Suprapubic skin (tissue), 4 donors: ENCODE data around the gene LRG1. TPM values are rescaled to one million over a fixed set of nuclear protein-coding genes. Genes with fewer than 3 reads are reported as not detected.
A peak's percentile ranks its signal among the peaks of the same experiment; 100 is the strongest.

Experiments
- DNase-seq, 2 donors: peaks; one replicate each; pipeline ENCODE4 v3.0.0-alpha.2; 2019; ENCODE audit warnings: low spot score in 2 of 2
- H3K27ac ChIP-seq: fragments of 200-600 bp; sonication (generic); one replicate; pipeline ENCODE4 v1.5.1; 2019
- H3K27me3 ChIP-seq: fragments of 200-600 bp; sonication (generic); one replicate; pipeline ENCODE4 v1.5.1; 2019
- H3K36me3 ChIP-seq: fragments of 200-600 bp; sonication (generic); one replicate; pipeline ENCODE4 v1.5.1; 2019
- H3K4me1 ChIP-seq: fragments of 200-600 bp; sonication (generic); one replicate; pipeline ENCODE4 v1.5.1; 2019
- H3K4me3 ChIP-seq: fragments of 200-600 bp; sonication (generic); one replicate; pipeline ENCODE4 v1.5.1; 2019; ENCODE audit warnings: mild to moderate bottlenecking
- H3K9me3 ChIP-seq: fragments of 200-600 bp; sonication (generic); one replicate; pipeline ENCODE4 v1.5.1; 2019
- CTCF ChIP-seq, 2 donors: fragments of 200-600 bp in 1 of 2; fragments of 450-650 bp in 1 of 2; sonication (generic) in 1 of 2; IDR thresholded peaks; one replicate each; pipeline ENCODE4 v1.5.1; 2016 to 2019; ENCODE audit warnings: antibody characterized with exemption in 2 of 2, mild to moderate bottlenecking in 1 of 2, moderate library complexity in 1 of 2
- EP300 ChIP-seq: sonication (generic); formaldehyde crosslinking; IDR thresholded peaks from one replicate; pipeline ENCODE4 v1.6.1; 2017; ENCODE audit warnings: antibody characterized with exemption
- POLR2A ChIP-seq, 2 donors: fragments of 450-650 bp; IDR thresholded peaks; one replicate each; pipeline ENCODE4 v1.6.1; 2017; ENCODE audit warnings: antibody characterized with exemption in 2 of 2, mild to moderate bottlenecking in 2 of 2, moderate library complexity in 2 of 2
- POLR2AphosphoS5 ChIP-seq, 3 donors: sonication (generic); formaldehyde crosslinking; IDR thresholded peaks; one replicate each; pipeline ENCODE4 v1.6.1; 2017; ENCODE audit warnings: antibody characterized with exemption in 3 of 3
- WGBS: methylation state at CpG from one replicate; pipeline ENCODE4 v1.1.5; 2018; 5-methylcytosine and 5-hydroxymethylcytosine counted together
- total RNA-seq, 4 donors: library from RNA; depleted of rRNA; stranded (reverse); fragments of >200 nt; gene quantifications; one replicate each; pipeline ENCODE4 v1.1.0, GENCODE V29; 2016

Gene LRG1
- total RNA-seq, 4 donors from 2014 or later: 4.5 to 8.0 (median 6.3) TPM

GRCh38 chr19:4581666-4582553 lies 42.1 kb upstream of the LRG1 start:
- 13% methylated on average over 46 of the region's 57 CpGs for WGBS
- no peaks in the 10 kb centered on the region for H3K36me3 ChIP-seq
- no peak for DNase-seq
- no peak for TF ChIP-seq EP300
- TF ChIP-seq CTCF (IDR thresholded peaks at IDR 0.05): no peak
- no peak for TF ChIP-seq POLR2AphosphoS5 (IDR thresholded peaks at IDR 0.05)
- peaks cover 76% of the 10 kb centered on the region for H3K27me3 ChIP-seq
- no peaks in the 10 kb centered on the region for H3K9me3 ChIP-seq
- peaks cover 24% of the 10 kb centered on the region for H3K4me1 ChIP-seq
- peak overlapping the region; percentile 42 for H3K4me3 ChIP-seq
- no peak overlapping the region for H3K27ac ChIP-seq

- Histone ChIP-seq H3K4me1 (peaks cover 24% of the 10 kb centered on the region), H3K27me3 (peaks cover 71% of the 10 kb centered on the region), H3K27ac (no peak overlapping the region), H3K36me3 (no peaks in the 10 kb centered on the region), H3K9me3 (no peaks in the 10 kb centered on the region), H3K4me3 (peak overlapping the region; percentile 42)
- DNase-seq: no peak
- no peak for TF ChIP-seq POLR2AphosphoS5 (IDR thresholded peaks at IDR 0.05)
- TF ChIP-seq CTCF (IDR thresholded peaks at IDR 0.05): no peak
- no peak for TF ChIP-seq POLR2A (IDR thresholded peaks at IDR 0.05)
- TF ChIP-seq EP300: no peak
- 0% methylated on average over 12 of the region's 62 CpGs for WGBS
These were observed 41.3 kb upstream of the LRG1 start for GRCh38 chr19:4580961-4581665.

GRCh38 chr19:4580021-4580901 lies 40.4 kb upstream of the LRG1 start:
- peak overlapping the region; percentile 42 for H3K4me3 ChIP-seq
- no peak for DNase-seq
- 29% methylated on average over 7 of the region's 50 CpGs for WGBS
- no peaks in the 10 kb centered on the region for H3K36me3 ChIP-seq
- peaks cover 27% of the 10 kb centered on the region for H3K4me1 ChIP-seq
- no peaks in the 10 kb centered on the region for H3K9me3 ChIP-seq
- TF ChIP-seq POLR2A (IDR thresholded peaks at IDR 0.05): no peak
- no peak overlapping the region for H3K27ac ChIP-seq
- peaks cover 76% of the 10 kb centered on the region for H3K27me3 ChIP-seq

GRCh38 chr19:4579389-4579788 lies 39.6 kb upstream of the LRG1 start:
- DNase-seq: no peak
- WGBS: 62% methylated on average over 8 of the region's 8 CpGs
- Histone ChIP-seq H3K4me3 (no peak overlapping the region), H3K27me3 (peaks cover 76% of the 10 kb centered on the region), H3K9me3 (no peaks in the 10 kb centered on the region), H3K36me3 (no peaks in the 10 kb centered on the region), H3K4me1 (peaks cover 29% of the 10 kb centered on the region), H3K27ac (no peak overlapping the region)
- TF ChIP-seq CTCF (IDR thresholded peaks at IDR 0.05) (no peak), POLR2AphosphoS5 (IDR thresholded peaks at IDR 0.05) (no peak), EP300 (no peak), POLR2A (IDR thresholded peaks at IDR 0.05) (no peak)

- no peak overlapping the region for H3K27ac ChIP-seq
- no peak overlapping the region for H3K4me3 ChIP-seq
- no peaks in the 10 kb centered on the region for H3K36me3 ChIP-seq
- no peaks in the 10 kb centered on the region for H3K9me3 ChIP-seq
- no peak for DNase-seq
- 72% methylated on average over 9 of the region's 11 CpGs for WGBS
- TF ChIP-seq CTCF (IDR thresholded peaks at IDR 0.05): no peak
- no peak for TF ChIP-seq POLR2AphosphoS5 (IDR thresholded peaks at IDR 0.05)
- TF ChIP-seq POLR2A (IDR thresholded peaks at IDR 0.05): no peak
- no peak for TF ChIP-seq EP300
- H3K27me3 ChIP-seq: peaks cover 75% of the 10 kb centered on the region
- H3K4me1 ChIP-seq: peaks cover 25% of the 10 kb centered on the region
These were observed 38.9 kb upstream of the LRG1 start for GRCh38 chr19:4578552-4579248.
